ENCODE measurements around the gene SBNO2.

- TF ChIP-seq CTCF (IDR thresholded peaks at IDR 0.05), result peak; percentile 86 to 93 (median 90)
- no peak for TF ChIP-seq POLR2A (IDR thresholded peaks at IDR 0.05)
Observed at GRCh38 chr19:1064661-1065605, 109.1 kb downstream of the SBNO2 start.

Measured in Peyer's patch (tissue), 4 donors.